Tibial nerve (tissue), 4 donors: ENCODE data around the gene IFITM5. TPM values are rescaled to one million over a fixed set of nuclear protein-coding genes. Genes with fewer than 3 reads are reported as not detected.
"Not testable (repeated sequence)": the region's sequence is repeated elsewhere in the genome, so short reads cannot be mapped to it uniquely, and the experiment has no call there.

ENCODE experiments used
- DNase-seq, 2 donors: peaks; one replicate each; pipeline ENCODE4 v3.0.0-alpha.2; 2019; ENCODE audit warnings: low spot score in 2 of 2
- H3K27ac ChIP-seq, 4 donors: fragments of 200-600 bp; sonication (generic) in 3 of 4; one replicate each; pipeline ENCODE4 v1.5.1; 2017 to 2019; ENCODE audit warnings: mild to moderate bottlenecking in 1 of 4
- H3K27me3 ChIP-seq, 2 donors: fragments of 200-600 bp; sonication (generic) in 1 of 2; one replicate each; pipeline versions ENCODE4 v1.5.1 to v1.6.0; 2017 to 2019
- H3K36me3 ChIP-seq, 3 donors: fragments of 200-600 bp; sonication (generic); one replicate each; pipeline ENCODE4 v1.5.1; 2018 to 2019
- H3K4me1 ChIP-seq, 4 donors: fragments of 200-600 bp; sonication (generic) in 3 of 4; one replicate each; pipeline ENCODE4 v1.5.1; 2017 to 2019
- H3K4me3 ChIP-seq, 4 donors: fragments of 200-600 bp; sonication (generic) in 3 of 4; one replicate each; pipeline ENCODE4 v1.5.1; 2017 to 2019; ENCODE audit warnings: mild to moderate bottlenecking in 1 of 4, moderate library complexity in 1 of 4
- H3K9me3 ChIP-seq, 4 donors: fragments of 200-600 bp; sonication (generic) in 3 of 4; one replicate each; pipeline ENCODE4 v1.5.1; 2017 to 2019
- EP300 ChIP-seq, 2 donors: sonication (generic); formaldehyde crosslinking; IDR thresholded peaks; one replicate each; pipeline ENCODE4 v1.6.1; 2017; ENCODE audit warnings: antibody characterized with exemption in 2 of 2, mild to moderate bottlenecking in 1 of 2
- POLR2A ChIP-seq, 2 donors: fragments of 450-650 bp; IDR thresholded peaks; one replicate each; pipeline ENCODE4 v1.6.1; 2017; ENCODE audit warnings: antibody characterized with exemption in 2 of 2, mild to moderate bottlenecking in 2 of 2, moderate library complexity in 2 of 2
- WGBS, 2 donors: methylation state at CpG; one replicate each; pipeline ENCODE4 v1.1.5; 2018; 5-methylcytosine and 5-hydroxymethylcytosine counted together
- total RNA-seq, 4 donors: library from RNA; depleted of rRNA; stranded (reverse); fragments of >200 nt; gene quantifications; one replicate each; pipeline ENCODE4 v1.1.0, GENCODE V29; 2016
- TF ChIP-seq, protein P1 (sequence below), 5 experiments: fragments of 200-600 bp in 3 of 5; fragments of 450-650 bp in 2 of 5; sonication (generic) in 3 of 5; IDR thresholded peaks; one replicate each; pipeline ENCODE4 v1.5.1; 2016 to 2019; ENCODE audit warnings: antibody characterized with exemption in 5 of 5, mild to moderate bottlenecking in 3 of 5, moderate library complexity in 2 of 5

IFITM5 gene
- total RNA-seq, 4 donors from 2014 or later, result not detected

DNA sequence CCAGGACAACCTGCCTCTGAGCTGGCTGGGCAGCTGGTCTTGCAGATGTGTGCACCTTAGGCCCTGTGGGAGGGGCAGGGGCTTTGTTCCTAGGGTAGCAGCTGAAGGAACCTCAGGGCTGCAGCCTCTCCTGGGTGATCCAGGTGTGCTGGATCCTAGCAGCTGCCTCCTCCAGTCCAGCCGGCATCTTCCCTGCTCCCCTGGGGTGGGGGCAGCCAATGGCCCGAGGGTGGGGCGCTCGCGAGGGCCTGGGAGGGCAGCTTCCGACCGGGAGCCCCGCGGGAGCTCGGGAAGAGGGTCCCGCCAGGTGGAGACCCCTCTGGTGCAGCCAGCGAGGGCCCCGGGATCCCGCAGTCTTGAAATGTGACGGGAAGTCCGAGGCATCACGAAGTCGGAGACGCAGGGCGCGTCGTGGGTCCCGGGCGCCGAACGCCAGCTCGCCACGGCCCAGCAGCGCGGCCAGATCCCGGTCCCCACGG is 16.2 kb upstream of the IFITM5 start:
- peak overlapping the region; percentile 40 to 92 (median 90) for H3K27ac ChIP-seq
- peak overlapping the region; percentile 40 to 55 (median 46) for H3K4me3 ChIP-seq
- H3K27me3 ChIP-seq, result no peaks in the 10 kb centered on the region
- peaks cover 0 to 4% (median 0%) of the 10 kb centered on the region in 3 donors for H3K36me3 ChIP-seq
- TF ChIP-seq EP300 (IDR thresholded peaks at IDR 0.05), result no peak
- TF ChIP-seq, protein P1, sequence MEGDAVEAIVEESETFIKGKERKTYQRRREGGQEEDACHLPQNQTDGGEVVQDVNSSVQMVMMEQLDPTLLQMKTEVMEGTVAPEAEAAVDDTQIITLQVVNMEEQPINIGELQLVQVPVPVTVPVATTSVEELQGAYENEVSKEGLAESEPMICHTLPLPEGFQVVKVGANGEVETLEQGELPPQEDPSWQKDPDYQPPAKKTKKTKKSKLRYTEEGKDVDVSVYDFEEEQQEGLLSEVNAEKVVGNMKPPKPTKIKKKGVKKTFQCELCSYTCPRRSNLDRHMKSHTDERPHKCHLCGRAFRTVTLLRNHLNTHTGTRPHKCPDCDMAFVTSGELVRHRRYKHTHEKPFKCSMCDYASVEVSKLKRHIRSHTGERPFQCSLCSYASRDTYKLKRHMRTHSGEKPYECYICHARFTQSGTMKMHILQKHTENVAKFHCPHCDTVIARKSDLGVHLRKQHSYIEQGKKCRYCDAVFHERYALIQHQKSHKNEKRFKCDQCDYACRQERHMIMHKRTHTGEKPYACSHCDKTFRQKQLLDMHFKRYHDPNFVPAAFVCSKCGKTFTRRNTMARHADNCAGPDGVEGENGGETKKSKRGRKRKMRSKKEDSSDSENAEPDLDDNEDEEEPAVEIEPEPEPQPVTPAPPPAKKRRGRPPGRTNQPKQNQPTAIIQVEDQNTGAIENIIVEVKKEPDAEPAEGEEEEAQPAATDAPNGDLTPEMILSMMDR (IDR thresholded peaks at IDR 0.05), result no peak
- no peak for TF ChIP-seq POLR2A (IDR thresholded peaks at IDR 0.05)
- WGBS, 2 donors, result 65 to 68% methylated on average over 20 to 27 of the region's 32 CpGs
- peaks cover 0 to 52% (median 30%) of the 10 kb centered on the region in 4 donors for H3K4me1 ChIP-seq
- no peak for DNase-seq
- no peaks in the 10 kb centered on the region for H3K9me3 ChIP-seq

DNA sequence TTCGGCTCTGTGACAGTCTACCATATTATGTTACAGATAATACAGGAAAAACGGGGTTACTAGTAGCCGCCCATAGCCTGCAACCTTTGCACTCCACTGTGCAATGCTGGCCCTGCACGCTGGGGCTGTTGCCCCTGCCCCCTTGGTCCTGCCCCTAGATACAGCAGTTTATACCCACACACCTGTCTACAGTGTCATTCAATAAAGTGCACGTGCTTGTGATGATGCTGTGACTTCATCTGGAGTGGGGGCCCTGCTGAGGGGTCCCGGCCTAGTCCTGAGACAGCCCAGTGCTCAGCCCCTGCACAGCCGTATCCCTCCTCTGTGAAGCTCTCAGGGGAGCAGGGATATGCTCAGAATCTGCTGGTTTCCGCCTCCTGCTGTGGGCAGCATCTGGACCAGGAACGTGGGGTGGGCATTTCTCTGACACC is 15.7 kb upstream of the IFITM5 start:
- H3K27ac ChIP-seq, result peak overlapping the region in 3 of 4 donors; percentile 90 to 92 (median 90)
- H3K4me3 ChIP-seq, result peak overlapping the region; percentile 40 to 55 (median 46)
- no peak for DNase-seq
- peaks cover 0 to 52% (median 30%) of the 10 kb centered on the region in 4 donors for H3K4me1 ChIP-seq
- no peaks in the 10 kb centered on the region for H3K27me3 ChIP-seq
- H3K9me3 ChIP-seq, result no peaks in the 10 kb centered on the region
- 49 to 53% methylated on average over 9 of the region's 9 CpGs for WGBS, 2 donors
- TF ChIP-seq, protein P1 (IDR thresholded peaks at IDR 0.05), result no peak
- TF ChIP-seq POLR2A (IDR thresholded peaks at IDR 0.05) (no peak), EP300 (IDR thresholded peaks at IDR 0.05) (no peak)
- H3K36me3 ChIP-seq, result peaks cover 0 to 4% (median 0%) of the 10 kb centered on the region in 3 donors

DNA sequence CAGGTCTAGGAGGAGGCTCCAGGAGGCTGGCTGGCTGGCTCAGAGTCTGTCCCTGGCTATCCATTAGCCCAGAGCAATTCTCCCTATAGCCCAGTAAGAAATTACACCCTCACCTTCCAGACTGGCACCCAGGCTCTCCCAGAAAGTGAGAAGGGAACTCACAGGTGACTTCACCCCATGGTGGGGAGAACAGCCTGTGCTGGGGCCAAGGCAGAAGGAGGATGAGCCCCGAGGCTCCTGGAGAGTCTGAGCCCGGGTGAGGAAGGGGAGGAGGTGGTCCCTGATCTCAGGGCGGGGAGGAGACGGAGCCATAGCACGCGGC is 15.2 kb upstream of the IFITM5 start:
- not testable (repeated sequence) for H3K9me3 ChIP-seq, H3K27me3 ChIP-seq, H3K36me3 ChIP-seq, DNase-seq
- Histone ChIP-seq H3K4me3 (peak overlapping the region; percentile 40 to 55 (median 46)), H3K4me1 (peaks cover 0 to 58% (median 31%) of the 10 kb centered on the region in 4 donors), H3K27ac (peak overlapping the region; percentile 66 to 92 (median 90))
- WGBS, 2 donors, result 54 to 57% methylated on average over 6 of the region's 6 CpGs

DNA sequence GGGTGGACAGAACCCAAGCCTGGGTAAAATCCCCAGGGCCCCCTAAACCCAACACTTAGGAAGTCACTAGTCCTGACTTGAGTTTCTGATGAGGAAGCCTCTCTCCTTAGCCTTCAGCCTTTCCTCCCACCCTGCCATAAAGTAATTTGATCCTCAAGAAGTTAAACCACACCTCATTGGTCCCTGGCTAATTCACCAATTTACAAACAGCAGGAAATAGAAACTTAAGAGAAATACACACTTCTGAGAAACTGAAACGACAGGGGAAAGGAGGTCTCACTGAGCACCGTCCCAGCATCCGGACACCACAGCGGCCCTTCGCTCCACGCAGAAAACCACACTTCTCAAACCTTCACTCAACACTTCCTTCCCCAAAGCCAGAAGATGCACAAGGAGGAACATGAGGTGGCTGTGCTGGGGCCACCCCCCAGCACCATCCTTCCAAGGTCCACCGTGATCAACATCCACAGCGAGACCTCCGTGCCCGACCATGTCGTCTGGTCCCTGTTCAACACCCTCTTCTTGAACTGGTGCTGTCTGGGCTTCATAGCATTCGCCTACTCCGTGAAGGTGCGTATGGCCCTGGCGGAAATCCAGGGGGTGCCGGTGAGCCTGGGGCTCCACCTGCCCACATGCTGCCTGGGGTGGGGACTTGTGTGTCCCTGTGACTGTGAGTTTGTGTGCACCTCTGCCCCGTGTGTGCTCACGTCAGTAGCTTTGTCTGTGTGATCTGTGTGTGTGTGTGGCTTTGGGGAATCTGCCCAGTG is 14.6 kb upstream of the IFITM5 start, which contains the start of gene IFITM1:
Gene IFITM1 (plus strand): TSS at position 254 of the 767 bp plus-strand sequence. CDS start 131 bp downstream, at position 385.
- Histone ChIP-seq H3K27me3 (no peaks in the 10 kb centered on the region), H3K4me1 (peaks cover 0 to 63% (median 33%) of the 10 kb centered on the region in 4 donors), H3K9me3 (no peaks in the 10 kb centered on the region), H3K27ac (peak within 1 kb of the TSS; percentile 66 to 92 (median 90)), H3K36me3 (no peaks in the 10 kb centered on the region), H3K4me3 (peak within 1 kb of the TSS; percentile 40 to 55 (median 46))
- TF ChIP-seq, protein P1 (IDR thresholded peaks at IDR 0.05), result no peak
- TF ChIP-seq EP300 (IDR thresholded peaks at IDR 0.05), result peak; percentile 12 to 86
- TF ChIP-seq POLR2A (IDR thresholded peaks at IDR 0.05), result peak in 1 of 2 donors; percentile 75
- peak in 1 of 2 donors; percentile 53 for DNase-seq
- WGBS, 2 donors, result 31 to 52% methylated on average over 18 of the region's 18 CpGs

DNA sequence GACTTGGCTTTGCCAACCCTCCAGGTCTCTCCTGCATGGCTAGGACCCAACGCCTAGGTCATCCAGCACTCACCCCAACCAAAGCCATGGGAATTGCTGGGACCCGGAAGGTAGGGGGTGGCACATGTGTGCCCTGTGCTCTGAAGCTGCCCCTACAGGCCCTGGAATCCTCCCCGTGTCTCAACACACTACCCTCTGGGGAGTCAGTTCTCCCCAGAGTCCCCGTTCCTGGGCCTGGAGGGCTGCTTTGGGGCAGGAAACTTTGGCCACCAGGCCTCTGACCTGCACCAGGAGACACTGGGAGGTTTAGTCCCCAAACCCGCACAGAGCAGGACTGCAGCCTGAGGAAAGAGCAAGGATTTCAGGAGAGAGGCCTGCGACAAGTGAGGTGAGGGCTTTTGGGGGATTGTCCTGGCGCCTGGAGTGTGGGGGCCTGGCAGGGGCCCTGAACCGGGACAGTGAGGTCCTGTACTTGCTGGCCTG is 14.0 kb upstream of the IFITM5 start:
- Histone ChIP-seq H3K27me3 (no peaks in the 10 kb centered on the region), H3K36me3 (no peaks in the 10 kb centered on the region), H3K9me3 (no peaks in the 10 kb centered on the region), H3K4me1 (peaks cover 0 to 64% (median 33%) of the 10 kb centered on the region in 4 donors), H3K27ac (peak overlapping the region; percentile 66 to 92 (median 90)), H3K4me3 (peak overlapping the region in 2 of 4 donors; percentile 51 to 55)
- no peak for DNase-seq
- 63 to 69% methylated on average over 6 to 8 of the region's 8 CpGs for WGBS, 2 donors
- TF ChIP-seq POLR2A (IDR thresholded peaks at IDR 0.05), result no peak
- TF ChIP-seq, protein P1 (IDR thresholded peaks at IDR 0.05), result no peak
- TF ChIP-seq EP300 (IDR thresholded peaks at IDR 0.05), result no peak
